ENCODE results near the gene SEC22C.

GRCh38 chr3:42527368-42527917 lies 54.3 kb downstream of the SEC22C start:
- TF ChIP-seq POLR2AphosphoS5 (IDR thresholded peaks at IDR 0.05; ENCODE audit: low read depth, low read length) (no peak), TAF1 (IDR thresholded peaks at IDR 0.05; ENCODE audit: borderline replicate concordance, insufficient read depth, low read length) (no peak)
